Endothelial cell of umbilical vein (primary cell): ENCODE measurements around the gene DCC.

Experiments
- EZH2 ChIP-seq: IDR thresholded peaks from 2 replicates; pipeline ENCODE4 v1.6.1; 2012; ENCODE audit warnings: borderline replicate concordance, low read depth, mild to moderate bottlenecking, moderate library complexity, low read length, inconsistent platforms; ENCODE audit not compliant: severe bottlenecking
- MYC ChIP-seq: IDR thresholded peaks from one replicate; pipeline ENCODE4 v1.6.1; 2011; ENCODE audit warnings: mild to moderate bottlenecking, low read depth, low read length
- POLR2A ChIP-seq: IDR thresholded peaks from 2 replicates; pipeline ENCODE4 v1.6.1; 2012; ENCODE audit warnings: low read depth, mild to moderate bottlenecking, control low read depth, low read length
- POLR2AphosphoS5 ChIP-seq: IDR thresholded peaks from 2 replicates; pipeline ENCODE4 v1.6.1; 2012; ENCODE audit warnings: low read depth, mild to moderate bottlenecking, control low read depth, low read length, moderate library complexity; ENCODE audit not compliant: insufficient read depth
- TF ChIP-seq, protein P1 (sequence below), 2 donors: IDR thresholded peaks; 1 replicate in 1 of 2; 2 replicates in 1 of 2; pipeline ENCODE4 v1.5.1; 2011; ENCODE audit warnings: low read length in 2 of 2, mild to moderate bottlenecking in 2 of 2, moderate library complexity in 2 of 2, control low read depth in 1 of 2, inconsistent platforms in 1 of 2, low read depth in 1 of 2; ENCODE audit not compliant: insufficient read depth in 1 of 2; ENCODE audit errors: extremely low read depth in 1 of 2
- TF ChIP-seq, protein P2 (sequence below): IDR thresholded peaks from 2 replicates; pipeline ENCODE4 v1.6.1; 2011; ENCODE audit not compliant: insufficient read depth, insufficient read length

DNA sequence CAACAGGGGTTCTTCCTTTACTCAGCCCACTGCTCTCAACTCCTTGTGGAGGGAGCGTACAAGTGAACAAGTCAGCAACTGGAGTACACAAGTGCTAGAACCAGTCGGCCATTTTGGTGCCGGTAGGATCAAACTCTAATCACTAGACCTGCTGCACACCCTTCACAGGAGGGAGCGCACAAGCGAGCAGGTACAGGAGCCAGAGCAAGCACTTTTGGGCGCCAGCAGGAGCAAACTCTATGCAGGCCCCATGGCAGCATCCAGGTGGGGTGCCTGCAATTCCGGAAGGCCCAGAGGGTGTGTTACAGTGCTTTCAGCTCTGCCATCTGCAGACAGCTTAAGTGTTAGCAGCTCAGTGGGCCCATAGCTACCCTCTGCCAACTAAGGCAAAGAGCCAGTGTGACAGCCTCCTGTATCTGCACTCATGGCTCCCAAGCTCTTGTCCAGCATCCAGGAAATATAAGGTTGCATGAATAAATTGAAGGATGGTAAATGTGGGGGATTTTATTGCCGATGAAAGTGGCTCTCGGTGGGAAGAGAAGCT, 426.1 kb downstream of the DCC start:
- TF ChIP-seq, protein P1, sequence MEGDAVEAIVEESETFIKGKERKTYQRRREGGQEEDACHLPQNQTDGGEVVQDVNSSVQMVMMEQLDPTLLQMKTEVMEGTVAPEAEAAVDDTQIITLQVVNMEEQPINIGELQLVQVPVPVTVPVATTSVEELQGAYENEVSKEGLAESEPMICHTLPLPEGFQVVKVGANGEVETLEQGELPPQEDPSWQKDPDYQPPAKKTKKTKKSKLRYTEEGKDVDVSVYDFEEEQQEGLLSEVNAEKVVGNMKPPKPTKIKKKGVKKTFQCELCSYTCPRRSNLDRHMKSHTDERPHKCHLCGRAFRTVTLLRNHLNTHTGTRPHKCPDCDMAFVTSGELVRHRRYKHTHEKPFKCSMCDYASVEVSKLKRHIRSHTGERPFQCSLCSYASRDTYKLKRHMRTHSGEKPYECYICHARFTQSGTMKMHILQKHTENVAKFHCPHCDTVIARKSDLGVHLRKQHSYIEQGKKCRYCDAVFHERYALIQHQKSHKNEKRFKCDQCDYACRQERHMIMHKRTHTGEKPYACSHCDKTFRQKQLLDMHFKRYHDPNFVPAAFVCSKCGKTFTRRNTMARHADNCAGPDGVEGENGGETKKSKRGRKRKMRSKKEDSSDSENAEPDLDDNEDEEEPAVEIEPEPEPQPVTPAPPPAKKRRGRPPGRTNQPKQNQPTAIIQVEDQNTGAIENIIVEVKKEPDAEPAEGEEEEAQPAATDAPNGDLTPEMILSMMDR (IDR thresholded peaks at IDR 0.05; ENCODE audit: extremely low read depth in 1 of 2, insufficient read depth in 1 of 2, low read depth in 1 of 2, low read length in 2 of 2): no peak
- TF ChIP-seq POLR2A (no peak), POLR2AphosphoS5 (no peak), EZH2 (no peak), MYC (no peak)
- TF ChIP-seq, protein P2, sequence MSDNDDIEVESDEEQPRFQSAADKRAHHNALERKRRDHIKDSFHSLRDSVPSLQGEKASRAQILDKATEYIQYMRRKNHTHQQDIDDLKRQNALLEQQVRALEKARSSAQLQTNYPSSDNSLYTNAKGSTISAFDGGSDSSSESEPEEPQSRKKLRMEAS: no peak
